Measurements from ENCODE around the gene ZNF576.
A peak's percentile ranks its signal among the peaks of the same experiment; 100 is the strongest.

The ZNF576 gene

GRCh38 chr19:43570174-43570791 is 26.1 kb upstream of the ZNF576 start:
- Histone ChIP-seq H3K4ac (ENCODE audit: low read length) (no peak overlapping the region), H3K18ac (ENCODE audit: low read length) (no peak overlapping the region), H3K9ac (ENCODE audit: low read depth, low read length, poor library complexity) (no peak overlapping the region), H2BK5ac (ENCODE audit: low read length) (no peak overlapping the region), H3K27me3 (ENCODE audit: control insufficient read depth in 3 of 3, insufficient read depth in 3 of 3, low read depth in 1 of 3, low read length in 3 of 3) (no peaks in the 10 kb centered on the region), H2AFZ (ENCODE audit: low read length) (no peak overlapping the region), H3K79me1 (ENCODE audit: low read depth, low read length) (peaks cover 4% of the 10 kb centered on the region), H4K91ac (ENCODE audit: low read depth, low read length, poor library complexity) (no peak overlapping the region), H2BK120ac (ENCODE audit: low read depth, low read length) (no peak overlapping the region), H3K4me3 (ENCODE audit: low read length in 2 of 2) (no peak overlapping the region), H2AK5ac (ENCODE audit: low read depth, low read length) (no peak overlapping the region), H3K9me3 (replicated peaks in 1 of 2; ENCODE audit: control insufficient read depth in 2 of 2, insufficient read depth in 1 of 2, low read depth in 1 of 2, low read length in 2 of 2) (no peaks in the 10 kb centered on the region), H3K4me2 (ENCODE audit: insufficient read depth, low read length, poor library complexity, severe bottlenecking) (no peak overlapping the region), H3K27ac (replicated peaks; ENCODE audit: low read length) (no peak overlapping the region), H2BK12ac (ENCODE audit: low read length) (no peak overlapping the region), H4K8ac (ENCODE audit: low read depth, low read length) (no peak overlapping the region), H3K4me1 (ENCODE audit: control insufficient read depth in 2 of 2, insufficient read depth in 1 of 2, low read depth in 1 of 2, low read length in 2 of 2) (peaks cover 4 to 6% of the 10 kb centered on the region in 2 donors), H3K14ac (ENCODE audit: low read length) (no peak overlapping the region), H2BK15ac (ENCODE audit: low read length) (no peak overlapping the region), H3K36me3 (replicated peaks in 1 of 2; ENCODE audit: control insufficient read depth in 2 of 2, insufficient read depth in 2 of 2, low read length in 2 of 2) (peaks cover 6 to 58% of the 10 kb centered on the region in 2 donors), H3K23ac (ENCODE audit: low read depth, low read length, poor library complexity) (no peak overlapping the region)
- DNase-seq (ENCODE audit: low spot score), result no peak
- no CpG with 5 or more reads among the region's 5 CpGs for WGBS, 2 donors (ENCODE audit: extremely low coverage in 2 of 2, insufficient read length in 2 of 2, insufficient replicate concordance in 1 of 2)

- H2BK12ac ChIP-seq (ENCODE audit: low read length), result no peak overlapping the region
- no peak overlapping the region for H2BK15ac ChIP-seq (ENCODE audit: low read length)
- H3K9me3 ChIP-seq (replicated peaks in 1 of 2; ENCODE audit: control insufficient read depth in 2 of 2, insufficient read depth in 1 of 2, low read depth in 1 of 2, low read length in 2 of 2), result no peaks in the 10 kb centered on the region
- H3K27me3 ChIP-seq (ENCODE audit: control insufficient read depth in 3 of 3, insufficient read depth in 3 of 3, low read depth in 1 of 3, low read length in 3 of 3), result no peaks in the 10 kb centered on the region
- H3K27ac ChIP-seq (replicated peaks; ENCODE audit: low read length), result no peak overlapping the region
- H4K91ac ChIP-seq (ENCODE audit: low read depth, low read length, poor library complexity), result no peak overlapping the region
- H3K4me1 ChIP-seq (ENCODE audit: control insufficient read depth in 2 of 2, insufficient read depth in 1 of 2, low read depth in 1 of 2, low read length in 2 of 2), result peaks cover 8 to 10% of the 10 kb centered on the region in 2 donors
- no peak overlapping the region for H3K9ac ChIP-seq (ENCODE audit: low read depth, low read length, poor library complexity)
- no CpG with 5 or more reads among the region's 3 CpGs for WGBS, 2 donors (ENCODE audit: extremely low coverage in 2 of 2, insufficient read length in 2 of 2, insufficient replicate concordance in 1 of 2)
- H3K36me3 ChIP-seq (replicated peaks in 1 of 2; ENCODE audit: control insufficient read depth in 2 of 2, insufficient read depth in 2 of 2, low read length in 2 of 2), result peaks cover 6 to 53% of the 10 kb centered on the region in 2 donors
- H2BK120ac ChIP-seq (ENCODE audit: low read depth, low read length), result no peak overlapping the region
- no peak overlapping the region for H2AFZ ChIP-seq (ENCODE audit: low read length)
- no peak for DNase-seq (ENCODE audit: low spot score)
- no peak overlapping the region for H3K4me3 ChIP-seq (ENCODE audit: low read length in 2 of 2)
- no peak overlapping the region for H4K8ac ChIP-seq (ENCODE audit: low read depth, low read length)
- no peak overlapping the region for H3K14ac ChIP-seq (ENCODE audit: low read length)
- H3K79me1 ChIP-seq (ENCODE audit: low read depth, low read length), result peaks cover 4% of the 10 kb centered on the region
- no peak overlapping the region for H3K23ac ChIP-seq (ENCODE audit: low read depth, low read length, poor library complexity)
- H2AK5ac ChIP-seq (ENCODE audit: low read depth, low read length), result no peak overlapping the region
- H3K18ac ChIP-seq (ENCODE audit: low read length), result no peak overlapping the region
- no peak overlapping the region for H3K4me2 ChIP-seq (ENCODE audit: insufficient read depth, low read length, poor library complexity, severe bottlenecking)
- no peak overlapping the region for H2BK5ac ChIP-seq (ENCODE audit: low read length)
- no peak overlapping the region for H3K4ac ChIP-seq (ENCODE audit: low read length)
These were observed 24.2 kb upstream of the ZNF576 start for GRCh38 chr19:43572171-43572588.

GRCh38 chr19:43574424-43575155 is 21.8 kb upstream of the ZNF576 start:
- H3K4me3 ChIP-seq (ENCODE audit: low read length in 2 of 2), result peak overlapping the region; percentile 82 to 93
- peak overlapping the region; percentile 80 for H2AK5ac ChIP-seq (ENCODE audit: low read depth, low read length)
- H4K8ac ChIP-seq (ENCODE audit: low read depth, low read length), result no peak overlapping the region
- no peak overlapping the region for H3K23ac ChIP-seq (ENCODE audit: low read depth, low read length, poor library complexity)
- H3K9me3 ChIP-seq (replicated peaks in 1 of 2; ENCODE audit: control insufficient read depth in 2 of 2, insufficient read depth in 1 of 2, low read depth in 1 of 2, low read length in 2 of 2), result no peaks in the 10 kb centered on the region
- H3K18ac ChIP-seq (ENCODE audit: low read length), result no peak overlapping the region
- H2BK15ac ChIP-seq (ENCODE audit: low read length), result peak overlapping the region; percentile 28
- no peak overlapping the region for H3K14ac ChIP-seq (ENCODE audit: low read length)
- H3K4me2 ChIP-seq (ENCODE audit: insufficient read depth, low read length, poor library complexity, severe bottlenecking), result peak overlapping the region; percentile 75
- no peak for DNase-seq (ENCODE audit: low spot score)
- H3K4me1 ChIP-seq (ENCODE audit: control insufficient read depth in 2 of 2, insufficient read depth in 1 of 2, low read depth in 1 of 2, low read length in 2 of 2), result peaks cover 8 to 10% of the 10 kb centered on the region in 2 donors
- H3K79me1 ChIP-seq (ENCODE audit: low read depth, low read length), result peaks cover 4% of the 10 kb centered on the region
- H3K9ac ChIP-seq (ENCODE audit: low read depth, low read length, poor library complexity), result peak overlapping the region; percentile 73
- no peaks in the 10 kb centered on the region for H3K27me3 ChIP-seq (ENCODE audit: control insufficient read depth in 3 of 3, insufficient read depth in 3 of 3, low read depth in 1 of 3, low read length in 3 of 3)
- H3K27ac ChIP-seq (replicated peaks; ENCODE audit: low read length), result no peak overlapping the region
- H2BK12ac ChIP-seq (ENCODE audit: low read length), result no peak overlapping the region
- peaks cover 6 to 42% of the 10 kb centered on the region in 2 donors for H3K36me3 ChIP-seq (replicated peaks in 1 of 2; ENCODE audit: control insufficient read depth in 2 of 2, insufficient read depth in 2 of 2, low read length in 2 of 2)
- H3K4ac ChIP-seq (ENCODE audit: low read length), result no peak overlapping the region
- peak overlapping the region; percentile 84 for H2BK5ac ChIP-seq (ENCODE audit: low read length)
- no peak overlapping the region for H4K91ac ChIP-seq (ENCODE audit: low read depth, low read length, poor library complexity)
- no peak overlapping the region for H2BK120ac ChIP-seq (ENCODE audit: low read depth, low read length)
- no CpG with 5 or more reads among the region's 12 CpGs for WGBS, 2 donors (ENCODE audit: extremely low coverage in 2 of 2, insufficient read length in 2 of 2, insufficient replicate concordance in 1 of 2)
- H2AFZ ChIP-seq (ENCODE audit: low read length), result peak overlapping the region; percentile 82
